ENCODE data around the gene C9orf85.

- TF ChIP-seq CTCF (IDR thresholded peaks at IDR 0.05): no peak
- no peak for TF ChIP-seq POLR2A (IDR thresholded peaks at IDR 0.05)
Observed at GRCh38 chr9:71929223-71929622, 17.8 kb downstream of the C9orf85 start.

Measured in adrenal gland (tissue), 5 donors.